ES-I3 (cell line): ENCODE results near the gene REC8.
A peak's percentile ranks its signal among the peaks of the same experiment; 100 is the strongest.
"Not testable (repeated sequence)": the region's sequence is repeated elsewhere in the genome, so short reads cannot be mapped to it uniquely, and the experiment has no call there.

ENCODE experiments used
- H3K36me3 ChIP-seq: 2 replicates; pipeline ENCODE4 v1.6.1; 2013; ENCODE audit warnings: mild to moderate bottlenecking, low read length, control low read depth, moderate library complexity; ENCODE audit not compliant: insufficient read depth
- H3K4me1 ChIP-seq: 2 replicates; pipeline ENCODE4 v1.6.1; 2013; ENCODE audit warnings: mild to moderate bottlenecking, control low read depth, low read length; ENCODE audit not compliant: insufficient read depth
- H3K9ac ChIP-seq: 2 replicates; pipeline ENCODE4 v1.6.1; 2013; ENCODE audit warnings: low read depth, mild to moderate bottlenecking, low read length, moderate library complexity
- H3K9me3 ChIP-seq: 2 replicates; pipeline ENCODE4 v1.6.1; 2013; ENCODE audit warnings: mild to moderate bottlenecking, low read length, moderate library complexity; ENCODE audit not compliant: control insufficient read depth, insufficient read depth

The REC8 gene

GRCh38 chr14:24206260-24207103 is 34.6 kb downstream of the REC8 start:
- peaks cover 20% of the 10 kb centered on the region; the same call in 1 of the 2 replicates for H3K36me3 ChIP-seq
- H3K9ac ChIP-seq: no peak overlapping the region
- peaks cover 3% of the 10 kb centered on the region for H3K9me3 ChIP-seq
- no peaks in the 10 kb centered on the region for H3K4me1 ChIP-seq

DNA sequence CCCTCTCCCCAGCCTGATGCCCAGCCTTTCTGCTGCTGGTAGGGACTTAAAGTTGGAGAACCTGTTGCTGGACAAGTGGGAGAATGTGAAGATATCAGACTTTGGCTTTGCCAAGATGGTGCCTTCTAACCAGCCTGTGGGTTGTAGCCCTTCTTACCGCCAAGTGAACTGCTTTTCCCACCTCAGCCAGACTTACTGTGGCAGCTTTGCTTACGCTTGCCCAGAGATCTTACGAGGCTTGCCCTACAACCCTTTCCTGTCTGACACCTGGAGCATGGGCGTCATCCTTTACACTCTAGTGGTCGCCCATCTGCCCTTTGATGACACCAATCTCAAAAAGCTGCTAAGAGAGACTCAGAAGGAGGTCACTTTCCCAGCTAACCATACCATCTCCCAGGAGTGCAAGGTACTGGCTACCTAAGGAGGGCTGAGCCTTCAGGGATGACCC is 35.2 kb downstream of the REC8 start:
- Histone ChIP-seq H3K36me3 (peaks cover 18% of the 10 kb centered on the region; the same call in 1 of the 2 replicates), H3K9me3 (no peaks in the 10 kb centered on the region), H3K4me1 (no peaks in the 10 kb centered on the region), H3K9ac (no peak overlapping the region)

DNA sequence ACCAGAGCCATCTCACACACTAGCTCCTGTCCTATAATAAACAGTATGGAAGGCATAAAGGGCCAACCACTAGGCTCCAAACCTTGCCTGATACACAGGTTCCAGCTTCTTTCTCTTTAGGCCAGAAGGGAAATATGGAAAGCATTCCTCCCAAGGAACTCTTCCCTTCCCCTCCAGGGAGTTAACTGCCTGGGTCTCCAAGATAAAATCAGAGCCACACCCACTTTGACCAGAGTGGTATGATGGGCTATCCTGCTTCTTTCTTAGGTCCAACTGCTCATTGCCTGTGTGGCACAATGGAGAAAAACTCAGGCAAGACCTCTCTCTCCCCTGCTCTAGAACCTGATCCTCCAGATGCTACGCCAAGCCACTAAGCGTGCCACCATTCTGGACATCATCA is 35.7 kb downstream of the REC8 start:
- H3K4me1 ChIP-seq: no peaks in the 10 kb centered on the region
- H3K9ac ChIP-seq: no peak overlapping the region
- peaks cover 18% of the 10 kb centered on the region; the same call in 1 of the 2 replicates for H3K36me3 ChIP-seq
- H3K9me3 ChIP-seq: no peaks in the 10 kb centered on the region

DNA sequence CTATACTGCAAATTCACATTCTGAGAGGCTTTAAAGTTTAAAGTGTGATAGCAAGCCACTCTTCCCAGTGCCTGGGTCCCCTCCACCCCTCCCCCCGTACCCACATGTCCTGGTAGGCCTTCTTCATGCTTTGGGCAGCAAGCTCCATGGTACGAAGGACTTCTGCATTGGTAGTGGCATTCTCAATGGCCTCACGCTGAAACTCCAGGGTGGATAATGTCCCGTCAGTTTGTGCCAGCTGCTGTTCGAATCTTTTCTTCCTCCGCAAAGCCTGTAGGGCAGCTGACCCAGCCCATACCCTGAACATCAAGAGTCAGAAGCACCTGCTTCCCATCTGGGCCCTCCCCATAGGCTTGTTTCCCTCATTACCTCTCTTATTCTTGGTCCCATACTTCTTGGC is 39.4 kb downstream of the REC8 start:
- peaks cover 11% of the 10 kb centered on the region; the same call in 1 of the 2 replicates for H3K36me3 ChIP-seq
- H3K9ac ChIP-seq: no peak overlapping the region
- H3K4me1 ChIP-seq: peaks cover 4% of the 10 kb centered on the region; the same call in 1 of the 2 replicates
- no peaks in the 10 kb centered on the region for H3K9me3 ChIP-seq

GRCh38 chr14:24212924-24213865 is 41.3 kb downstream of the REC8 start, which contains the start of gene CHMP4A:
Gene CHMP4A, minus strand, starts transcription at chr14:24213488. Its CDS starts 49 bp downstream, at chr14:24213439.
- H3K9me3 ChIP-seq: no peaks in the 10 kb centered on the region
- peak within 1 kb of the TSS; percentile 77 for H3K9ac ChIP-seq
- peaks cover 4% of the 10 kb centered on the region; the same call in 1 of the 2 replicates for H3K4me1 ChIP-seq
- peaks cover 7% of the 10 kb centered on the region; the same call in 1 of the 2 replicates for H3K36me3 ChIP-seq

DNA sequence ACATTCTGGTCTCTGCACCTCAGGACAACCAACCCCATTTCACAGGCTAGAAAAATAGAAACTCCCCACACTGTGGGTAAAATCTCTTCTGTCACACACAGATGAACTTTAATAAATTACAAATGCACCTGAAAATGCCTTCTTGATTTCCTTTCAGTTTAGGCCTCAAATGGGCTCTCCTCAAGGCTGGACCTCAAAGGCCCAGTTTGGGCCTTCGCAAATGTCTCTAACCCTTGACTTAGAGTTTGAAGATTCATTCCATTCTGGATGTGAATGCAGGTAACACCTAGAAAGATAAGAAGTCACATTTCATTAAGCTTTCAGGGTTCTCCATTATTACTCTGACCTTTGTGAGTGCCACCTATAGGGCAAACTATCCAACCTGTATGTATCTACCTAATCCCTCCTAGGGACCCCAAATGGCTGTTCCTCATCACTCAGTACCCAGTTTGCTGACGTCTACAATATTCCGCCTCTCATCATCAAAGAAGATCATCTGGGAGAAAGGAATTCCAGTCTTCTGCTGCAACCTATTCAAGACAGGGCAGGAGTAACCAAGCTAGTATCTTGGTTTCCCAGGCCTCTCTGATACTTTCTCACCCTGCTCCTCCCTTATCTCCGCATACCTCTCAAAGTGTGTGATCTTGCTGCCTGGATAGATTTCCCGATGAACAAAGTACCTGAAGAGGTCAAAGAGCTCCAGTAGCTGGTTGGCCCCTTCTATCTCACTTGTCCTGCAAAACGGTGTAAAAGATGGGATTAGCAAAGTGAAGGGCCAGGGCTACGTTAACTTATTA is 42.2 kb downstream of the REC8 start:
- Histone ChIP-seq H3K9ac (peak overlapping the region; percentile 77), H3K4me1 (peaks cover 4% of the 10 kb centered on the region; the same call in 1 of the 2 replicates), H3K36me3 (peaks cover 7% of the 10 kb centered on the region; the same call in 1 of the 2 replicates), H3K9me3 (no peaks in the 10 kb centered on the region)

GRCh38 chr14:24215495-24216344 is 43.8 kb downstream of the REC8 start, which contains the start of gene MDP1:
Gene MDP1, minus strand, starts transcription at chr14:24216066. Its CDS starts 111 bp downstream, at chr14:24215955.
- H3K4me1 ChIP-seq: peaks cover 4% of the 10 kb centered on the region; the same call in 1 of the 2 replicates
- peaks cover 1% of the 10 kb centered on the region; the same call in 1 of the 2 replicates for H3K36me3 ChIP-seq
- no peaks in the 10 kb centered on the region for H3K9me3 ChIP-seq
- peak within 1 kb of the TSS; percentile 93 for H3K9ac ChIP-seq

DNA sequence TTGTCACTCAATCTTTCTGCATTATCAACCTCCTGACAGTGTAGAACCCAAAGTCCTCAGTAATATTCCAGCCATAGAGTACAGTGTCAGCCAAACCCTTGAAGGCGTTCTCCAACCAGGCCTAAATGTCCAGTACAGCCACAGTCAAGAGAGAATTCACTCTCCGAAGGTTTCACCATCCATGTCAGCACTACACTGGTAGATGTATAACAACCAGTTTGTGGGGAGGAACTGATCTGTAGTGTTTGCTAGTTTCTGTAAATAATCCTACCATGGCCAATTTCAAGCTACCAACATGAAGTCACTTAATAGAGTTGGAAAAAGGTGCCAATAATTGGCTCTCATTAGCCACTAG is 44.4 kb downstream of the REC8 start:
- H3K9me3 ChIP-seq: no peaks in the 10 kb centered on the region
- H3K4me1 ChIP-seq: peaks cover 4% of the 10 kb centered on the region; the same call in 1 of the 2 replicates
- H3K9ac ChIP-seq: 0 out of 2 replicates have a peak overlapping the region, but pooled peaks have one; percentile 93
- no peaks in the 10 kb centered on the region for H3K36me3 ChIP-seq

- not testable (repeated sequence) for H3K9me3 ChIP-seq, H3K36me3 ChIP-seq, H3K9ac ChIP-seq, H3K4me1 ChIP-seq
Observed at GRCh38 chr14:24216876-24217275, 45.0 kb downstream of the REC8 start.

- H3K36me3 ChIP-seq: no peaks in the 10 kb centered on the region
- H3K9me3 ChIP-seq: no peaks in the 10 kb centered on the region
- no peaks in the 10 kb centered on the region for H3K4me1 ChIP-seq
- no peak overlapping the region for H3K9ac ChIP-seq
Observed at GRCh38 chr14:24219080-24219479, 47.2 kb downstream of the REC8 start.

GRCh38 chr14:24219521-24219920 is 47.6 kb downstream of the REC8 start:
- Histone ChIP-seq H3K36me3 (no peaks in the 10 kb centered on the region), H3K4me1 (no peaks in the 10 kb centered on the region), H3K9ac (no peak overlapping the region), H3K9me3 (no peaks in the 10 kb centered on the region)

DNA sequence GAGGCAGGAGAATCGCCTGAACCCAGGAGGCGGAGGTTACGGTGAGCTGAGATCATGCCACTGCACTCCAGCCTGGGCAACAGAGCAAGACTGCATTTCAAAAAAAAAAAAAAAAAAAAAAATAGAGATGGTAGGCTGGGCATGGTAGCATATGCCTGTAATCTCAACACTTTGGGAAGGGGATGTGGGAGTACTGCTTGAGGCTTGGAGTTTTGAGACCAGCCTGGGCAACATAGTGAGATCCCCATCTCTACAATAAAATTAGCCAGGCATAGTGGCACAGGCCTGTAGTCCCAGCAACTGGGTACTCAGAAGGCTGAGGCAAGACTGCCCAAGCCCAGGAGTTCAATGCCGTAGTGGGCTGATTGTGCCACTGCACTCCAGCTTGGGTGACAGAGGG is 51.1 kb downstream of the REC8 start:
- H3K36me3 ChIP-seq, H3K9me3 ChIP-seq, H3K9ac ChIP-seq, H3K4me1 ChIP-seq: not testable (repeated sequence)

DNA sequence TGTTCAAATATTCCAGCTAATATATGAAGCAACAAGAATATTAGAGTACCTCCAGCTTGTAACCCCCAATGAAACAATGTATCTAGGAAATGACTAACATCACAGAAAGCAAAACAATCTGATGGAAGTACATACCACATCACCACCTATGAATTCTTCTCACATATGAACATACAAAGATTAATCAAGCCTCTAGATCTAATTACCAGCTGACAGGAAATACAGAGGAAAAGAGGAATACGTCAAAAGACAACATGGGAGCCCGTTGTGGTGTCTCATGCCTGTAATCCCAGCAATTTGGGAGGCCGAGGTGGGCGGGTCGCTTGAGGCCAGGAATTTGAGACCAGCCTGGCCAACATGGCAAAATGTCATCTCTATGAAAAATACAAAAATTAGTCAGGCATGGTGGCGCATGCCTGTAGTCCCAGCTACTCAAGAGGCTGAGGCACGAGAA is 52.8 kb downstream of the REC8 start:
- Histone ChIP-seq H3K4me1 (no peaks in the 10 kb centered on the region), H3K9ac (no peak overlapping the region), H3K36me3 (no peaks in the 10 kb centered on the region; the same call in 1 of the 2 replicates), H3K9me3 (no peaks in the 10 kb centered on the region)
